CD4-positive, alpha-beta memory T cell (primary cell): Measurements from ENCODE around the gene CCDC157. TPM values are rescaled to one million over a fixed set of nuclear protein-coding genes. Genes with fewer than 3 reads are reported as not detected.
"Not testable (repeated sequence)": the region's sequence is repeated elsewhere in the genome, so short reads cannot be mapped to it uniquely, and the experiment has no call there.

Experiments
- CTCF ChIA-PET: fragments of 350-600 bp; sonication (Branson Sonifier 250); formaldehyde crosslinking; loops from one replicate; lab custom pipeline; 2021; ENCODE audit warnings: inconsistent platforms; ENCODE audit not compliant: partially characterized antibody; lab: Charles Lee
- POLR2A ChIA-PET: fragments of 350-600 bp; sonication (Branson Sonifier 250); formaldehyde crosslinking; loops from one replicate; lab custom pipeline; 2021; ENCODE audit not compliant: partially characterized antibody; lab: Charles Lee
- DNase-seq, 5 donors: peaks; one replicate each; pipeline versions ENCODE4 v3.0.0 to v3.0.0-alpha.2; 2020 to 2022; ENCODE audit warnings: mixed read lengths in 1 of 5
- H3K27ac ChIP-seq: one replicate; pipeline ENCODE4 v1.7.0; 2013; ENCODE audit warnings: low read depth, low read length
- H3K27me3 ChIP-seq: 2 replicates; pipeline ENCODE4 v1.7.0; 2013; ENCODE audit warnings: mild to moderate bottlenecking, low read length, moderate library complexity; ENCODE audit not compliant: insufficient read depth
- H3K36me3 ChIP-seq: 2 replicates; pipeline ENCODE4 v1.7.0; 2013; ENCODE audit warnings: mild to moderate bottlenecking, low read length, moderate library complexity; ENCODE audit not compliant: insufficient read depth
- H3K4me1 ChIP-seq: 2 replicates; pipeline ENCODE4 v1.7.0; 2013; ENCODE audit warnings: mild to moderate bottlenecking, low read length, moderate library complexity; ENCODE audit not compliant: insufficient read depth
- H3K4me3 ChIP-seq, 2 donors: one replicate each; pipeline ENCODE4 v1.7.0; 2013; ENCODE audit warnings: low read length in 2 of 2, mild to moderate bottlenecking in 1 of 2
- H3K9me3 ChIP-seq, 2 donors: one replicate each; pipeline ENCODE4 v1.7.0; 2013; ENCODE audit warnings: low read length in 2 of 2, control low read depth in 1 of 2; ENCODE audit not compliant: control insufficient read depth in 1 of 2
- H3K27ac Mint-ChIP-seq, 7 donors: one replicate each; pipeline ENCODE4 v1.8.0; 2020 to 2021; ENCODE audit warnings: mixed read lengths in 7 of 7, mild to moderate bottlenecking in 6 of 7, inconsistent platforms in 3 of 7, moderate library complexity in 3 of 7
- H3K27me3 Mint-ChIP-seq, 2 donors: one replicate each; pipeline ENCODE4 v1.8.0; 2020 to 2021; ENCODE audit warnings: mixed read lengths in 2 of 2
- H3K36me3 Mint-ChIP-seq, 2 donors: one replicate each; pipeline ENCODE4 v1.8.0; 2020 to 2021; ENCODE audit warnings: mixed read lengths in 2 of 2, inconsistent platforms in 1 of 2, mild to moderate bottlenecking in 1 of 2
- H3K4me1 Mint-ChIP-seq, 4 donors: one replicate each; pipeline ENCODE4 v1.8.0; 2020 to 2021; ENCODE audit warnings: mixed read lengths in 4 of 4, mild to moderate bottlenecking in 1 of 4
- H3K4me3 Mint-ChIP-seq, 8 donors: one replicate each; pipeline ENCODE4 v1.8.0; 2020 to 2021; ENCODE audit warnings: mixed read lengths in 8 of 8, mild to moderate bottlenecking in 7 of 8, moderate library complexity in 6 of 8, inconsistent platforms in 3 of 8
- H3K9me3 Mint-ChIP-seq, 8 donors: one replicate each; pipeline ENCODE4 v1.8.0; 2020 to 2021; ENCODE audit warnings: mixed read lengths in 8 of 8, mild to moderate bottlenecking in 5 of 8, inconsistent platforms in 3 of 8, moderate library complexity in 1 of 8
- intact Hi-C: fragments of 100-400 bp; cut with micrococcal nuclease; formaldehyde crosslinking; loops from one replicate; pipeline ENCODE4 v1.15.1; 2023
- polyA plus RNA-seq, 2 donors: library from polyadenylated mRNA; unstranded; fragments of 300-500 nt; fragmentation: Illumina TruSeq; gene quantifications; one replicate each; pipeline ENCODE4 v1.2.3, GENCODE V29; 2021
- total RNA-seq, 2 experiments: library from RNA; stranded (reverse); gene quantifications; one replicate each; pipeline ENCODE4 v1.2.3, GENCODE V29; 2021

CCDC157 gene
- total and polyA plus RNA-seq, 4 experiments from 2014 or later = 0.38 to 3.9 (median 2.5) TPM

GRCh38 chr22:30402028-30402765, 45.4 kb downstream of the CCDC157 start:
- CTCF ChIA-PET = interaction anchor here (0.6 to 1.4 kb wide), 7 partner anchors 8 to 411 kb away, joined by 3 to 5 read pairs (median 4); no protein-coding TSS in a partner anchor
- POLR2A ChIA-PET = interaction anchor here (1.2 kb wide), 1 partner anchor 46 kb away, joined by 3 read pairs; the partner anchor contains the start of genes CCDC157 and SF3A1
- Mint-ChIP-seq H3K27ac (peak overlapping the region in 2 of 7 donors; percentile 12 to 62), H3K36me3 (peaks cover 0 to 3% of the 10 kb centered on the region in 2 donors), H3K4me3 (no peak overlapping the region), H3K9me3 (no peaks in the 10 kb centered on the region), H3K4me1 (peaks cover 13 to 19% (median 17%) of the 10 kb centered on the region in 4 donors), H3K27me3 (no peaks in the 10 kb centered on the region)
- H3K27me3 ChIP-seq = no peaks in the 10 kb centered on the region
- peaks cover 2% of the 10 kb centered on the region for H3K36me3 ChIP-seq
- no peak for DNase-seq
- H3K4me1 ChIP-seq = peaks cover 19% of the 10 kb centered on the region
- intact Hi-C loops = no loop called here
- no peak overlapping the region for H3K4me3 ChIP-seq
- H3K9me3 ChIP-seq = no peaks in the 10 kb centered on the region
- no peak overlapping the region for H3K27ac ChIP-seq

- H3K27me3 Mint-ChIP-seq, H3K27me3 ChIP-seq, H3K9me3 Mint-ChIP-seq, H3K4me3 ChIP-seq, DNase-seq, intact Hi-C loops, H3K36me3 ChIP-seq, H3K27ac ChIP-seq, H3K9me3 ChIP-seq, H3K4me3 Mint-ChIP-seq, H3K36me3 Mint-ChIP-seq: not testable (repeated sequence)
- peaks cover 13 to 15% (median 14%) of the 10 kb centered on the region in 4 donors for H3K4me1 Mint-ChIP-seq
- ChIA-PET POLR2A (interaction anchor here (1.2 kb wide), 1 partner anchor 46 kb away, joined by 3 read pairs; the partner anchor contains the start of genes CCDC157 and SF3A1), CTCF (interaction anchor here (0.8 to 1.4 kb wide), 4 partner anchors 9 to 114 kb away, joined by 3 to 4 read pairs (median 4); no protein-coding TSS in a partner anchor)
- peaks cover 13% of the 10 kb centered on the region for H3K4me1 ChIP-seq
- H3K27ac Mint-ChIP-seq = peak overlapping the region in 1 of 7 donors; percentile 50
These were observed 45.9 kb downstream of the CCDC157 start for GRCh38 chr22:30402766-30403104.

DNA sequence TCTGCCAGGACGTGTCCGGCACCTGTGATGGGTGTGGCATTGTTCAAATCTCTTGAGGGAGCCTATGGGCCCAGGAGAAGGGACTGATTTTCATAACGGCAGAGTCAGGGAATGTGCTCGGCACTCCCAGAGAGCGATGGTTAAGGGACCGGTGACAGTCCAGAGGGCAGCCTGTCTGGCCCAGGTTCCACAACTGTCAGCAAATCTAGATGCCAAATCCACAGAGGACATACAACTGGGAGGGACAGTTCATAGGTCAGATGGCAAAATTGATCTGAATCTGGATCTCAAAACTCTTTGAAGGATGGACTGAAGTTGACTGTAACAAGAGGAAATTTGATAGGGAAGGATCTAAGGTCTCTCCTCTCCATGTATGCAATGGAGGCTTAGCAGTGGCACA, 47.5 kb downstream of the CCDC157 start:
- Histone ChIP-seq H3K4me3 (no peak overlapping the region), H3K36me3 (peaks cover 4% of the 10 kb centered on the region), H3K4me1 (no peaks in the 10 kb centered on the region), H3K9me3 (no peaks in the 10 kb centered on the region), H3K27ac (no peak overlapping the region), H3K27me3 (no peaks in the 10 kb centered on the region)
- Mint-ChIP-seq H3K9me3 (no peaks in the 10 kb centered on the region), H3K27me3 (no peaks in the 10 kb centered on the region), H3K27ac (peak overlapping the region in 3 of 7 donors; percentile 13 to 51 (median 48)), H3K4me3 (no peak overlapping the region), H3K36me3 (peaks cover 0 to 4% of the 10 kb centered on the region in 2 donors), H3K4me1 (no peaks in the 10 kb centered on the region)
- DNase-seq = no peak
- POLR2A ChIA-PET = interaction anchor here (0.6 kb wide), 1 partner anchor 195 kb away, joined by 3 read pairs; no protein-coding TSS in a partner anchor
- intact Hi-C loops = no loop called here
- CTCF ChIA-PET = interaction anchor here (1.1 kb wide), 1 partner anchor 17 kb away, joined by 3 read pairs; no protein-coding TSS in a partner anchor

DNA sequence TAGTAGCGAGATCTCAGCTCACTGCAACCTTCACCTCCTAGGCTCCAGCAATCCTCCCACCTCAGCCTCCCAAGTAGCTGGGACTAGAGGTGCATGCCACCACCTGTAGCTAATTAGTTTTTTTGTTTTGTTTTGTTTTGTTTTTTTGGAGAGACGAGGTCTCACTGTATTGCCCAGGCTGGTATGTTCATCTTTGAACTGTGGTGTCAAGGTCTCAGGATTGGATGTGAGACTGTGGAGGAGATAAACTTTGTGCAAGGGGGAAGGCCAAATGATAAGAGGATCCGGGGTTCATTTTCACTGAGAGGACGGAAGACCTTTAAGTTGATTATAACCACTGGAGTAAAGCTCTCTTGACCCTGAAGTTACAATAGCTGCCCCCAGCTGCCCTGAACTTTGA, 48.9 kb downstream of the CCDC157 start:
- Histone ChIP-seq H3K4me3 (no peak overlapping the region), H3K27ac (no peak overlapping the region), H3K4me1 (no peaks in the 10 kb centered on the region), H3K9me3 (no peaks in the 10 kb centered on the region), H3K36me3 (peaks cover 4% of the 10 kb centered on the region), H3K27me3 (no peaks in the 10 kb centered on the region)
- Mint-ChIP-seq H3K9me3 (no peaks in the 10 kb centered on the region), H3K36me3 (peaks cover 0 to 9% of the 10 kb centered on the region in 2 donors), H3K27ac (peak overlapping the region in 2 of 7 donors; percentile 29 to 30), H3K4me3 (no peak overlapping the region), H3K4me1 (no peaks in the 10 kb centered on the region), H3K27me3 (no peaks in the 10 kb centered on the region)
- POLR2A ChIA-PET = interaction anchor here (0.6 to 1.4 kb wide), 3 partner anchors 18 to 196 kb away, joined by 3 to 5 read pairs (median 3); no protein-coding TSS in a partner anchor
- CTCF ChIA-PET = interaction anchor here (0.6 to 1.7 kb wide), 3 partner anchors 9 to 14 kb away, joined by 3 to 5 read pairs (median 4); partner anchors contain the start of gene SEC14L2
- intact Hi-C loops = no loop called here
- no peak for DNase-seq

GRCh38 chr22:30406400-30406799, 49.6 kb downstream of the CCDC157 start:
- Histone ChIP-seq H3K27me3 (no peaks in the 10 kb centered on the region), H3K27ac (no peak overlapping the region), H3K9me3 (no peaks in the 10 kb centered on the region), H3K4me3 (no peak overlapping the region), H3K36me3 (peaks cover 4% of the 10 kb centered on the region), H3K4me1 (no peaks in the 10 kb centered on the region)
- H3K36me3 Mint-ChIP-seq = peaks cover 0 to 11% of the 10 kb centered on the region in 2 donors
- POLR2A ChIA-PET = interaction anchor here (0.6 to 1.4 kb wide), 2 partner anchors 10 to 18 kb away, joined by 3 to 5 read pairs; partner anchors contain the start of gene SEC14L2
- intact Hi-C loops = no loop called here
- H3K27ac Mint-ChIP-seq = peak overlapping the region in 1 of 7 donors; percentile 60
- no peaks in the 10 kb centered on the region for H3K4me1 Mint-ChIP-seq
- CTCF ChIA-PET = interaction anchor here (1.3 to 1.7 kb wide), 2 partner anchors 13 to 15 kb away, joined by 4 to 5 read pairs; no protein-coding TSS in a partner anchor
- no peak for DNase-seq
- H3K9me3 Mint-ChIP-seq = no peaks in the 10 kb centered on the region
- H3K4me3 Mint-ChIP-seq = no peak overlapping the region
- H3K27me3 Mint-ChIP-seq = no peaks in the 10 kb centered on the region

GRCh38 chr22:30408388-30409102, 51.7 kb downstream of the CCDC157 start:
- CTCF ChIA-PET = interaction anchor here (0.7 kb wide), 1 partner anchor 21 kb away, joined by 3 read pairs; the partner anchor contains the start of gene RNF215
- H3K36me3 ChIP-seq = peaks cover 4% of the 10 kb centered on the region
- POLR2A ChIA-PET = interaction anchor here (1.0 to 1.3 kb wide), 2 partner anchors 10 to 15 kb away, joined by 3 to 7 read pairs; no protein-coding TSS in a partner anchor
- peaks cover 5 to 8% (median 7%) of the 10 kb centered on the region in 4 donors for H3K4me1 Mint-ChIP-seq
- intact Hi-C loops = no loop called here
- H3K9me3 ChIP-seq = no peaks in the 10 kb centered on the region
- H3K27me3 ChIP-seq = no peaks in the 10 kb centered on the region
- H3K4me3 Mint-ChIP-seq = no peak overlapping the region
- peaks cover 5 to 18% of the 10 kb centered on the region in 2 donors for H3K36me3 Mint-ChIP-seq
- no peaks in the 10 kb centered on the region for H3K9me3 Mint-ChIP-seq
- H3K4me1 ChIP-seq = no peaks in the 10 kb centered on the region
- DNase-seq = no peak
- H3K27ac Mint-ChIP-seq = peak overlapping the region in 2 of 7 donors; percentile 36 to 41
- no peak overlapping the region for H3K27ac ChIP-seq
- no peaks in the 10 kb centered on the region for H3K27me3 Mint-ChIP-seq
- no peak overlapping the region for H3K4me3 ChIP-seq
